HG02571 (cell line): ENCODE measurements around the gene CCL14.
"Not testable (repeated sequence)": the region's sequence is repeated elsewhere in the genome, so short reads cannot be mapped to it uniquely, and the experiment has no call there.

Source experiments
- ATAC-seq: cut with Tn5 transposase; IDR thresholded peaks from one replicate; pipeline ENCODE4 v1.9.1; 2021; ENCODE audit warnings: mild to moderate bottlenecking, moderate library complexity; ENCODE audit not compliant: unreplicated experiment

Gene CCL14

GRCh38 chr17:35995346-35995745 lies 8.8 kb upstream of the CCL14 start:
- not testable (repeated sequence) for ATAC-seq

DNA sequence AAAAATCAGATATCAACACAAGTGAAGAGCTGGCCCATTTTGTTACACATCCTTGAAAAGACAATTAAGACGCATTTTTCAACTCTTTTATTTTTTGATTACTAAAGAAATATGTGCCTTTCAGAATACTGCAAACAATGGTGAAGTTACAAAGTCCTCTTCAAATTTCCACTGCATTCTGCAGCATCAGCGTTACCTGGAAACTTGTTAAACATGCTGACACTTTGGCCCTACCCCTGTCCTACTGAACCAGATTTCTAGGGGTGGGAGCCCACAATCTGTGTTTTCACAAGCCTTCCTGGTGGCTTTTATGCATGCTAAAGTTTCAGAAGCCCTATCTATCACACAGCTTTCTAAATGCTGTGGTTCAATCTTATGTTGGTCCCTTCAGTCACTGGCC lies 4.5 kb upstream of the CCL14 start:
- no peak for ATAC-seq

- ATAC-seq, result no peak
Observed at GRCh38 chr17:35988164-35988563, 1.6 kb upstream of the CCL14 start.

DNA sequence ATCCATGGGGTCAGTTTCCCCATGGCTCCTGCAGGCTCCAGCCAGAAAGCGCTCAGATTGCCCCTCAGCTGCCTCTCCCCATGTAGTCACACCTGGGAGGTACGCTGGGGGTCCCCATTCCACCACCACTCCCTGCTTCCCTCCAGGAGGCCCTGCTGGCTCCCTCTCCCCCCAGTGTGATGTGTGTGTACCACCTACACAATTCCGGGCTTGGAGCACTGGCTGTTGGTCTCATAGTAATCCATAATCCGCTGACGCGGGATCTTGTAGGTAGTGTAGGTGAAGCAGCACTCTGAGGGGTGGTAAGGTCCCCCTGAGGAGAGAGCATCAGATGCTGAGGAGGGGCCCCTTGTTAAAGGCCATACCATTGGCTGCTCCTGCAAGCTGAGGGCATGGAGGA lies 2.4 kb downstream of the CCL14 start:
- no peak for ATAC-seq

DNA sequence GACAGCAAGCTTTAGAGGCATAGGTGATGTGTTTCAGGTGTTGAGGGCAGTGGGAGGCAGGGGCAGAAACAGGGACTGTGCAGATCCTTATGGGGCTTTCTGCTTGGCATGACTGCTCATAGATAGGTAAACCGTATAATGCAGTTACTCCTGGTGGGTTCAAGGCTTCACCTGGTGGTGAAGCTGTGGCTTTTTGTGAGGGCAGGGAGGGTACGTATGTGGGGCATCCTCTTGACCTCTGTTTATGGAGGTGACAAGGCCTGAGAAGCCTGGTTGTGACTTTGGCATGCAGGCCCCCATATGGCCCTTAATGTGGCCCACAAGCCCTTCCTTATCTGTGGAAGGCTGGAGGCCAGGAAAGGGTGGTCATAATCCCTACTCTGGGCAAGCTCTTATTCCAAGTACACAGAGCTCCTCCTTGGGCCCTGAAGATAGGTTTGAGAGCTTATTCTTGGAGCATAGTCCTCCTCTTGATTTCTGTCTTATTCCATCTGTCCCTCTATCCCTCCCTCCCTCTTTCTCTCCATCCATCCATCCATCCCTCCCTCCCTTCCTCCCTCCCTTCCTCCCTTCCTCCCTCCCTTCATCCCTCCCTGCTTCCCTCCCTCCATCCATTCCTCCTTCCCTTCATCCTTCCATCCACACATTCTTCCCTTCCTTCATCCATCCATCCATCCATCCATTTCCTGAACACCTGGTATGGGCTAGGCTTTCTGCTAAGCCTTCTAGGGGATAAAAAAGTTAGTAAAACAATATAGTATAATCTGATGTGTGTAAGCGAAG lies 3.9 kb downstream of the CCL14 start:
- ATAC-seq, result no peak

DNA sequence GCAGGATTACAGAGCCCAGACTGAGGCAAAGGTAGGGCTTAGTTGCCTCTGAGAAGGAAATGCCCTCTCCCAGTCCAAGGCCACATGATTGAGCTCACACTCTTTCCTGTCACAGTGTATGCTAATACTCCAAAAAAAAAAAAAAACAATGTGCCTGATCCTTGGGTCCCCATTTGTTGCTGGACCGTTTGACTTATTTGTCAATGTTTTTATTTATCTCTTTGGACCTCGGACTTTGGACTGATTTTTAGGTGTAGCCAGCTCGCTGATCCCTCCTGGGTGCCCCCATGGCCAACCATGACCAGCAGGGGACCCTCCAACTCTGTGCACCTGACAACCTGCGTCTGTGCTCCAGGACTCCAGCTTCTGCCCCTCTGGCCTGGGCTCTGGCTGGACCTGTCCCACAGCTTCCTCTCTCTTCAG lies 4.6 kb downstream of the CCL14 start:
- no peak for ATAC-seq

GRCh38 chr17:35981246-35981645 lies 5.3 kb downstream of the CCL14 start, which contains the start of gene CCL16:
TSS of gene CCL16 (minus strand) at chr17:35981497. CDS start at chr17:35981420, 77 bp downstream.
- ATAC-seq, result no peak

GRCh38 chr17:35978346-35978745 lies 8.2 kb downstream of the CCL14 start:
- no peak for ATAC-seq

GRCh38 chr17:35977509-35977908 lies 9.0 kb downstream of the CCL14 start:
- ATAC-seq, result no peak

- no peak for ATAC-seq
Observed at GRCh38 chr17:35973333-35974260, 12.9 kb downstream of the CCL14 start.

DNA sequence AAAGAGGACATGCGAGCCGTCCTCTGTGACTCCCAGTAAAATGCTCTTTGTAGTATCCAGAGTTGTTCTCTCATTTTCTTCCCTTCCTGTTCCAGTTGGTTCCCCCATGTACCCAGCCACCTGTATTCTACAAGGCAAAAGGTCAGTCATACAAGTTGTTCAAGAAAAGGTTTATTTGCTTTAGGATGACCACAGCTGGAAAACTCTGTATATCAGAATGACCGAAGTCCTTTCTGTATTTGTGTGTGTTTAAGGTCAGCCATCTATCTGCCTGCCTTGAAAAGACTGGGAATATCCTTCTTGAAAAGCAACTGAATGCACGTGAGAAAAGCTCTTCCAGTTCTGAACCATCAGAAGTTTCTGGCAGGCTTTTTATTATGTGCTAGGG lies 13.6 kb downstream of the CCL14 start:
- no peak for ATAC-seq

DNA sequence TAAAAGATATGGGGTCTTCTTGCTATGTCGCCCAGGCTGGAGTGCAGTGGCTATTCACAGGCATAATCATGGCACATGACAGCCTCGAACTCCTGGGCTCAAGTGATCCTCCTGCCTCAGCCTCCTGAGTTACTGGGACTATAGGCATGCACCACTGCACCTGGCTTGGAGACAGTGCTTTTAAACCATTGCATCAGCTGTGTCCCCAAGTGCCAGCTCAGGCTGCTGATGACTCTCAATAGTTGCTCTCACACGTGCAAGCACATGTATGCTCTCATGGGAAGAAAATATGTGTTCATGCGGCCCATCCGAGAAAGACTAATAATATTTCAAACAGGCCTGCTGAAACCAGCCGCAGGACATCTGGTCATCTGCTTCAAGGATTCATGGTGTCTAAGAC lies 14.0 kb downstream of the CCL14 start:
- ATAC-seq, result no peak

GRCh38 chr17:35972066-35972465 lies 14.5 kb downstream of the CCL14 start:
- no peak for ATAC-seq

GRCh38 chr17:35969558-35970380 lies 16.8 kb downstream of the CCL14 start:
- no peak for ATAC-seq

- ATAC-seq, result no peak
Observed at GRCh38 chr17:35968520-35969054, 17.9 kb downstream of the CCL14 start.

- ATAC-seq, result no peak
Observed at GRCh38 chr17:35965272-35965671, 21.3 kb downstream of the CCL14 start.

DNA sequence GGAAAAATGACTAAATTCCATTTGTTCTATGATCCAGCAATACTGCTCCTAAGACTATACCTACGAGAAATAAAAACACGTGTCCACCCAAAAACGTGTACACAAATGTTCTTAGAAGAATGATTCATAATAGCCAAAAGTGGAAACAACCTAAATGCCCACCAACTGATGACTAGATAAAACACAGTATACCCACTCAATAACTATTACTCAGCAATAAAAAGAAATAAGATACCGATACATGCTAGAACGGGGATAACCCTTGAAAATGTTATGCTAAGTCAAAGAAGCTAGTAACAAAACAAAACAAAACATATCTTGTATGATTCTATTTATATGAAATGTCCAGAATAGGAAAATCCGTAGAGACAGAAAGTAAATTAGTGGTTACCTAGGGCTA lies 22.9 kb downstream of the CCL14 start:
- no peak for ATAC-seq

GRCh38 chr17:35953720-35954119 lies 32.8 kb downstream of the CCL14 start:
- ATAC-seq, result no peak

- ATAC-seq, result no peak
Observed at GRCh38 chr17:35949401-35949800, 37.1 kb downstream of the CCL14 start.

GRCh38 chr17:35948092-35948491 lies 38.4 kb downstream of the CCL14 start:
- no peak for ATAC-seq

DNA sequence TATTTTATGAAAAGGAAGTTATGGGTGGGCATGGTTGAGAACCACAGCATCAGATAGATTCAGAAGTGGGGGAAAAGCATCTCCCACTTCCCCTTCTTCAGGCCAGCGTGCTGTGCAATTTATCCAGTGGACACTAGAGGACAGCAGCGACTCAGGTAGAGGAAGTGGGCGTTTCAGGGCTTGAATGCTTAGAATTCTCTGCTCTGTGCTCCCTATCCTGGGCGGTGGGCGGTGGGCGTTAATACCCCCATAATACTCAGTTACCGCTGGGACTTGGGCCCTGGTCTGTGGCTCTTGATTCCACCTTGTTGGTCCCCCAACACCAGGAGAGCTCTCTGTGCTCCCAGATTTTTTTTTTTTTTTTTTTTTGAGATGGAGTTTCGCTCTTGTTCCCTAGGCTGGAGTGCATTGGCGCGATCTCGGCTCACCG lies 39.4 kb downstream of the CCL14 start:
- no peak for ATAC-seq
